Esophagus muscularis mucosa (tissue), 4 donors: ENCODE data around the gene ENOX1.

ENCODE experiments used
- EP300 ChIP-seq: sonication (generic); formaldehyde crosslinking; IDR thresholded peaks from one replicate; pipeline ENCODE4 v1.6.1; 2017; ENCODE audit warnings: antibody characterized with exemption
- POLR2A ChIP-seq: fragments of 450-650 bp; IDR thresholded peaks from one replicate; pipeline ENCODE4 v1.6.1; 2017; ENCODE audit warnings: antibody characterized with exemption, moderate library complexity, mild to moderate bottlenecking, low read depth
- TF ChIP-seq, protein P1 (sequence below), 3 experiments: fragments of 200-600 bp in 2 of 3; fragments of 450-650 bp in 1 of 3; sonication (generic) in 2 of 3; IDR thresholded peaks; one replicate each; pipeline ENCODE4 v1.5.1; 2017 to 2019; ENCODE audit warnings: antibody characterized with exemption in 3 of 3, mild to moderate bottlenecking in 2 of 3, moderate library complexity in 1 of 3

DNA sequence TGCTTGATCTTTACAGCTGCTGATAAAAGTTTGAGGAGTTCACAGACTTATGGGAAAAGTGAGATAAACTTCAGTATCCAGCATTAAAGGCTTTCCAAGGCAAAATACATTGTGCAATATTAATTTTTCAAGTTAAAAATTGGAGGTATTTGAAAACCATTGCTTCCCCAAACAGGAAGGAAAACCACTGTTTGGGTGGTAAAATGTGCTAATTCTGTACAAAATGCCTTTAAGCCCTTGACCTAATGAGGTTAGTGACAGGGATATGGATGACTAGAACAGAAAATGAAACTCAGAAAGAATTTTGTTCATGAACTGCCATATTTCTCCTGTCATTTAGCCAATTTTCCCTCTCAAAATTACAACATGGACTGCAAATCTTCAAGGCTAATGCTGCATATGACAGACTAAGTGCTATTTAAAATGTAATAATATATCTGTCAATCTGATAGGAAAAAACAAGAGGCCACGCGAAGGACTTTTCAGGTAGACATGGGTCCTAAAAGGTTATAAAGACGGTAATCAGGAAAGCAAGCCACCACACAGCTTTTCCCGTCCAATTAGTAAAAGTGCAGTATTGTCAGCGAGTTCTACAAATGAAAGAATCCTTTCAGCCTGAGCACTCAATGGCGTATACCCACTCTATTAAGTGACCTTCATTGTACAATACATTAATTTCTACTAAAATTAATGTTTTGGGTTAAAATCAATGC lies 212.8 kb downstream of the ENOX1 start:
- TF ChIP-seq, protein P1, sequence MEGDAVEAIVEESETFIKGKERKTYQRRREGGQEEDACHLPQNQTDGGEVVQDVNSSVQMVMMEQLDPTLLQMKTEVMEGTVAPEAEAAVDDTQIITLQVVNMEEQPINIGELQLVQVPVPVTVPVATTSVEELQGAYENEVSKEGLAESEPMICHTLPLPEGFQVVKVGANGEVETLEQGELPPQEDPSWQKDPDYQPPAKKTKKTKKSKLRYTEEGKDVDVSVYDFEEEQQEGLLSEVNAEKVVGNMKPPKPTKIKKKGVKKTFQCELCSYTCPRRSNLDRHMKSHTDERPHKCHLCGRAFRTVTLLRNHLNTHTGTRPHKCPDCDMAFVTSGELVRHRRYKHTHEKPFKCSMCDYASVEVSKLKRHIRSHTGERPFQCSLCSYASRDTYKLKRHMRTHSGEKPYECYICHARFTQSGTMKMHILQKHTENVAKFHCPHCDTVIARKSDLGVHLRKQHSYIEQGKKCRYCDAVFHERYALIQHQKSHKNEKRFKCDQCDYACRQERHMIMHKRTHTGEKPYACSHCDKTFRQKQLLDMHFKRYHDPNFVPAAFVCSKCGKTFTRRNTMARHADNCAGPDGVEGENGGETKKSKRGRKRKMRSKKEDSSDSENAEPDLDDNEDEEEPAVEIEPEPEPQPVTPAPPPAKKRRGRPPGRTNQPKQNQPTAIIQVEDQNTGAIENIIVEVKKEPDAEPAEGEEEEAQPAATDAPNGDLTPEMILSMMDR (IDR thresholded peaks at IDR 0.05), result no peak
- TF ChIP-seq POLR2A (no peak), EP300 (no peak)
